Liver (tissue), 2 donors: ENCODE measurements around the gene ACOT12.

Source experiments
- CTCF ChIP-seq: fragments of 150-350 bp; IDR thresholded peaks from 2 replicates; pipeline ENCODE4 v1.5.1; 2017; ENCODE audit warnings: improper control_type of control experiment, low read depth, low read length; ENCODE audit not compliant: missing input control
- TF ChIP-seq, protein P1 (sequence below): IDR thresholded peaks from 2 replicates; pipeline ENCODE4 v1.6.1; 2016; ENCODE audit warnings: antibody characterized with exemption
- donor health status: healthy.

DNA sequence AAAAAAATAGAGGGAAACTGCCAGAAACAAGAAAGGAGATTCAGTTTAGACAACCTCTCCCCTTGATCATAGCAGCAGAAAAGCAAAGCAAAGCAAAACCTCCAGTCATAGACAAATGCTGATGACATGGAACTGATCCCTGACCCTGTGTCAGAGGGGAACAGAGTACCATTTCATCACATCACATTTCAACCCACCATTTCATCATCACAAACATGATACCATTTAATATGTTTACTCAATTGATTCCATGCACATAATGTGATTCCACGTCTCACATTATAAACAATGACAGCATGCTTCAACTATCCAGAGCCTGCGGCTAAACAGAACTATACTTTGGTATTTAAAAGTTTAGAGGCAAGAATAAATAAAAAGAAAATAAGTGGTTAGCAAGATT lies 28.7 kb upstream of the ACOT12 start:
- TF ChIP-seq, protein P1, sequence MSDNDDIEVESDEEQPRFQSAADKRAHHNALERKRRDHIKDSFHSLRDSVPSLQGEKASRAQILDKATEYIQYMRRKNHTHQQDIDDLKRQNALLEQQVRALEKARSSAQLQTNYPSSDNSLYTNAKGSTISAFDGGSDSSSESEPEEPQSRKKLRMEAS: peak; percentile 91
- TF ChIP-seq CTCF: no peak
